ENCODE data around the gene LRMDA.
"Not testable (repeated sequence)": the region's sequence is repeated elsewhere in the genome, so short reads cannot be mapped to it uniquely, and the experiment has no call there.

The LRMDA gene

DNA sequence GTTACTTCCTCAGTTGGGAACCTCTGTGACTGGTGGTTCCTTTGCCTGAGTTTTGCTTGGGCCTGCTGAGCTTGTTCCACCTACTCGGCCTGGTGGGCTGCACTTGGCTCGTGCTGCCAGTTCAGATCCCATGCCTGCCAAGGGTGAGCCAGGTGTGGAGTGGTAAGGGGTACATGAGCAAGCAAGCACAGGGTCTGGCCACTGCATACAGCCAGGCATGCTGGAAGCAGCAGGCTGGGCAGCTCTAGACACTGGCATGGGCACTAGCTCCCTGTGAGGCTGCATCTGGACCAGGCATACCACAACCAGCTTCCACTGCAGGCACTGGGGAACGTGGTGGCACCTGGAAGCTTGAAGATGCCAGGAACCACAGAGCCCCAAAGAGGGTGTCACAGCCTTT is 624.0 kb downstream of the LRMDA start:
- no peak for DNase-seq
- intact Hi-C loops (cut with DNase I) = no loop called here

DNA sequence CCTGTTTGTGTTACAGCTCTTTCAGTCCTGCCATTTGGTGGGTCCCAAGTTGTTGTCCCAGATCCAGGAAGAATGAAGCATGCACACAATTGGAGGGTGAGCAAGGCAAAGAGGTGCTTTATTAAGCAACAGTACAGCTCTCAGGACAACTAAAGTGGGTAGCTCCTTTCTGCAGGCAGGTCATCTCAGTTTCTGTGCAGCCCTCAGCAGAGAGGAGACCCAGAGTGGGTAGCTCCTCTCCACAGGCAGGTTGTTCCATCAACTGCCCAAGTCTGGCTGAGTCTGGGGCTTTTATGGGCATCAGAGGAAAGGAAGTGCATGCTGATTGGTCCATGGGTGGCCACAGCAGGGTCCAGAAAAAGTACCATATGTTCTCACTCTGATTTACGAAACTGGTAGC is 624.5 kb downstream of the LRMDA start:
- intact Hi-C loops (cut with DNase I) = no loop called here
- no peak for DNase-seq

DNA sequence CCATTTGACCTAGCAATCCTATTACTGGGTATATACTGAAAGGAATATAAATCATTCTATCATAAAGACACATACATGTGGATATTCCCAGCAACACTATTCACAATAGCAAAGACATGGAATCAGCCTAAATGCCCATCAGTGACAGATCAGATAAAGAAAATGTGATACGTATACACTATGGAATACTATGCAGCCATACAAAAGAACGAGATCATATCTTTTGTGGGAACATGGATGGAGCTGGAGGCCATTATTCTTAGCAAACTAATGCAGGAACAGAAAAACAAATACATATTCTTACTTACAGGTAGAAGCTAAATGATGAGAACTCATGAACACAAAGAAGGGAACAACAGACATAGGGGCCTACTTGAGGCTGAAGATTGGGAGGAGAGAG is 629.6 kb downstream of the LRMDA start:
- DNase-seq; intact Hi-C loops (cut with DNase I): not testable (repeated sequence)

DNA sequence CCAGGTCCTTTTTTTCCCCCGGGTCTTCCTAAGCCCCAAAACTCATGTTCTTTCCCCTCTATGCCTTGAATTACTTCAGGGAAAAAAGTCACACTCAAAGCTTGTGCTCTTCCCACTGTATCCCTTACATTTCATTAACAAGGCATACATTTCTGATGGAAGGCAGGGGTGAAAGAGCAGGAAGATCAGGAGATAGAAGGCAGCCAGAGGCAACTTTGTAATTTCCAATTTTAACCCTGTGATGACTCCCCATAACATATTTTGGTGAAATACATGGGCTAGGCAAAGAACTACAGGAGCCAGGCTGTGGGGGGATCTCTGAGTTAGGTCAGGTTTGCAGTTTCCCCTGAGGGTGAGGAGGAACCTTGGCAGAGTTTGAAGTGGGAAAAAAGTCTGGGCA is 635.0 kb downstream of the LRMDA start:
- no peak for DNase-seq
- intact Hi-C loops (cut with DNase I) = no loop called here

DNA sequence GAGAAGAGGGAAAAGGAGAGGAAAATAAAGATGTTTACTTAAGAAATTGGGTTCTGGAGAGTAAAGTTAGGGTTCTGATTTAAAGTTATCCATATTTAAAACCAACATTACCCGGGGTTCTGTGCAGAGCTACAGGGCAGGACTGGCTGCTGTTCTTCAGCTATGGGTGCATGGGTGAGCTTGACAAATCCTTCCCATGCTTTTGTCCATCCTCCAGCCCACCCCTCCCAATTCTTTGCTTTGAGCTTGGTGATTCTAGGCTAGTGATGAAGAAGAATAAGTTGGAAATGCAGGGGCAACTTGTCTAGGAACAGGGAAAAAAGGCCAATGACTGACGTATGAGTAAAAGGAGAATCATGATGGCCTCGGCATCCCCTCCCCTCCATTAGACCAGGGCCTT is 636.0 kb downstream of the LRMDA start:
- DNase-seq = no peak
- intact Hi-C loops (cut with DNase I) = no loop called here

DNA sequence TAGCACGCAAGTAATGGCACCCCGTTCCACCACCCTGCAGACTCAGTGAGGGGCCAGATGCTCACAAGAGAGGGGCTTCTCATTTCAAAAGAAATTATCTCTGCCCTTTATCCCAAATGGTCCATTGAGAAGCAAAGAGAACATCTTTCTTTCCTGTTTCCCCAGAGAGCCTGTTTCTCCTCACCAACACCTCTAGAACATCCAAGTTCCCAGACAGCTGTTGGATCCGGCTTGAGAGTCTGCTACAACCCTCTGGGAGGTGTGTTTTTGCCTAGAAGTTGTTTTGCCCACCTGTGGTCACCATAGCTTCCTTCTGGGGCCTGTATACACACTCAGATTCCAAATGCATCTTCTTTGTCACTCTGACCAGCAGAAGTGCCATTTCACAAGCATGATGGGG is 637.4 kb downstream of the LRMDA start:
- no peak for DNase-seq
- intact Hi-C loops (cut with DNase I) = no loop called here

DNA sequence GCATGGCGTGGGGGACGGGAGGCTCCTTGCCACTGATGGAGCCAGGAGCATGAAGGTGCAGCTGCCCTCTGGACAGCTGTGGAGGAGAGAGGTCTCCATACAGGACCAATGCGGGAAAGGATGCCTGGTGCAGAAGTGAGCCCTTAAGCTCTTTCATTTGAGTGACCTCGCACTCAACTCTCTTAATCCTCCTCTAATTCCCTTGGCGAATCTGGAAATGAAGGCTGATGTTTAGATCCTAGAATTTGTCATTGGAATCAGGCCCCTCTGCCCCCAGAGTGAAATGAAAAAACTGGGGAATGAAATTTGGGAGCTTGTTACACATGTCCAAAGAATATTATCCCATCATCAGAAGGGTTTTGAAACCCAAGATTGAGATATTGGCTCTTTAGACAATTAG is 639.5 kb downstream of the LRMDA start:
- intact Hi-C loops (cut with DNase I) = no loop called here
- no peak for DNase-seq

DNA sequence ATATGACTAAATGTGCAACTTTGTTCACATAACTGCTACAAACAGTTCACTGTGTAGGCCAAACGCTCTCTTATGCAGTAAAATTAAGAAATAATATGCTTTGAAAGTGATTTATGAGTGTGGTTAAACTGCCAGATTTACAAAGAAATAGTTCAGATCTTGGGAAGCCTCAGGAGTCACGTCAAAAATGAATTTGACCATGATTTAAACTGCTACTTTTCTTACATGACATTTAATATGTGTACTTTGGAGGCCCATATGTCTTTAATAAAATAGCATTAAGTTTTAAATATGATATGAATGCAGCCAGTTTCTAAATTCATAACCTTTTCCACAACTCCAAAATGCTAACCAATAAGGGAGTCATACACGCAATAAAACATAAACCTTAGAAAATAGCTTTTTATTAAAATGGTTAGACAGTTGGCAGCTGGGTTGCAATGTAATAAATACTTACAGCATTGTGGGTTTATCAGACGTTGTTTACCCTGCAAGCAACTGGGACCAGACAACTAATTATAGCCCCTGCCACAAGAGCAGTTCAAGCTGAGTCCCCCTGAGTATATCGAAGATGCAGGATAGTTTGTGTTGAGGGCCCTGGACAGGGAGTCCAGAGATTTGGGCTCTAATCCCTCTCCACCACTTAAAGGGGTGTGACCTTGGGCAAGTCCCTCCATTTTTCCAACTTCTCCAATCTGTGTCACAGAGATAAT is 640.4 kb downstream of the LRMDA start:
- intact Hi-C loops (cut with DNase I) = no loop called here
- DNase-seq = no peak

DNA sequence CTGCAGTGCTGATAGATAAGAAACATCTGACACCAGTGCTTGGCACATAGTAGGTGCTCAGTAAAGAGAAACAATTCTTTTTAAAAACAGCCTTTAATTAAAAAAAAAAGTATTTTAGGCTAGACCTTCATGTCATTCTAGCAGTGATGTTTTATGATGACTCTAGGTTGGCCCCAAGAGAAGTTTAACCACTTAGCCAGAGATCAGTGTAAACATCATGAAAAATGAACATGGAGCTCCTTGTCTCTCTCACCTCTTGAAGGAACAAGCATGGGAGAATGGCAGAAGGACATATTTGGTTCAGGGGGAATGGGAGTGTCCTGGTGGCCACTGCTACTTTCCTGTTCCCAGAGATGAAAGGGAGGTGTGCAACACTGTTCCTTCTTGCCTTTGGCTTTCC is 641.0 kb downstream of the LRMDA start:
- DNase-seq = no peak
- intact Hi-C loops (cut with DNase I) = no loop called here

DNA sequence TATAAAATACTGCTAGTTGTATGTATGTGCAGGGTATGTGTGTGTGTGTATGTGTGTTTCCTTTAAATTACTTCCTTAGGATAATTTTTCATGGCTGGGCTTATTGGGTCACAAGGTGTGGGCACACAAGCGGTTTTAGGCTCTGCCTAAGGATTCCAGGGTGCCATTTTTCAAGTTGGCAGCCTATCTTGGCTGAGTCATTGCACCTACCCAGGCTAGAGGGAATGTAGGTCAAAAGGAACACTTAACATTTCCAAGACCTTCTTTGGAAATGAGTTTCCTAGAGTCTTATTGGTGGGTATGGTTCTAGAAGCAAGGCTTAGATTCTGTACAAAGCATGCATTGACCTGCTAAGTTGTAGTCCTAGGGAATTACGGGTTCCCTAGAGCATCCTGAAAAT is 642.1 kb downstream of the LRMDA start:
- no peak for DNase-seq
- intact Hi-C loops (cut with DNase I) = no loop called here

DNA sequence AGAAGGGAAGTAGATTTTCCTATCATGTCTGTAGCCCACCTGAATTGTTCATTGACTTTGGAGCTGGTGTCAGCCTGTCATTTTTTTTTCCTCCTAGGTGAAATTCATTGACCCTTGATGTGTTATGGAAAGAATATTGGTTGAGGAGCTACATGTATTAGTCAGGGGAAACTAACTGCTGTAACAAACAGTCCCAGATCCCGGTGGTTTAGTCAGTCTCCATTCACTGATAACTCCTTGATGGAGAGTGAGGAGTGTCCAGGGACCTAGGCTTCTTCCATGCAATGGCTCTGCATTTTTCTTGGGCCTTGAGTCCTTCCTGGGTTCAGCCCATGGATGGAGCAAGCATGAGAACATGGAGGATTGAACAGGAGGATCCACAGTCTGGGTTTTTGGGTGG is 643.2 kb downstream of the LRMDA start:
- no peak for DNase-seq
- intact Hi-C loops (cut with DNase I) = no loop called here

DNA sequence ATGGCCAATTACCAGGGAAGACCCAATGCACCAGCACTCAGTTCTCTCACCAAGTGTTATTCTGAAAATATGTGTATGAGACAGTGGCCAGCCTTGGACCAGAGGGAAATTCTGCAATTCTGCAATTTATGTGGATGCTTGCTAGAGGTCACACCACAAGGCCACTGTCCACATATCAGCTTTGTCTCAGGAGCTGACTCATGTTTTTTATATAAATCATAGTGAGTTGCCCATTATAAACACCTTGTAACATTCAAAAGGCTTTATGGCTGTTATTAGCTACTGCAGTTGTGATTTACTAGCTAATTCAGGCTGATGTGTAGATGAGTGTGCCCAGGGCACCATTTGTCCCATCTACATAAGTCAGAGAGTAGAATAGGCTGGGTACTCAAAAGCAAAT is 649.0 kb downstream of the LRMDA start:
- intact Hi-C loops (cut with DNase I) = no loop called here
- DNase-seq = no peak

DNA sequence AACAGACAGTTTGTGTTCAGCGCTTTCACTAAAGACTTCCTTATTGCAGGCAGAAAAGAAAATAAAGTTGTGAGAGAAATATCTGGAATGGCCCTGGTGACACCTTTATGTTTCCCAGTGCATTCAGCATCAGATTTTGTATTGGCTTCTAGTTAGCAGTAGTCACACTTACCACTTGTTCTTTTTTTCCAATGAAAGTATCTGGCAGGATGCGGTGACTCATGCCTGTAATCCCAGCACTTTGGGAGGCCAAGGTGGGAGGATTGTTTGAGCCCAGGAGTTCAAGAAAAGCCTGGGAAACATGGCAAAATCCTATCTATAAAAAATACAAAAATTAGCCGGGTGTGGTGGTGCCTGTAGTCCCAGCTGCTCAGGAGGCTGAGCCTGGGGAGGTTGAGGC is 649.6 kb downstream of the LRMDA start:
- DNase-seq = no peak
- intact Hi-C loops (cut with DNase I) = no loop called here

DNA sequence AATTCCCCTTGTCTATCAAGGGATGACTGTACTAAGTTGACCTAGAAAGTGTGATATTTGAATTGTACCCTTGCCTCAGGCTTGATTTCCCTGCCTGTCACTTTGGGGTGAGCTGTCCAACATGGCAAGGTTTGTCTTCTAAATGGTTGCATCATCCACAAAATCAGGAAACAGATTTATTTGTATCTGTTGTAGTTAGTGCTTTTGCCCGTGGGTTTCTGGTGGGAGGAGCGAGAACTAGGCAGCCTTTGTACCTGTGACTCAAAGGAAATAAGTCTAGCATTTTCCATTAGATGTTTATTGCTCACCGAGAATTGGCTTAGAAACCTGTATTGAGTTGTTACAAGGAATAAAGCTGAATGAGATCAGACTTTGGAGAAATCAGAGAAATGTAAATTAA is 650.8 kb downstream of the LRMDA start:
- intact Hi-C loops (cut with DNase I) = no loop called here
- DNase-seq = no peak

DNA sequence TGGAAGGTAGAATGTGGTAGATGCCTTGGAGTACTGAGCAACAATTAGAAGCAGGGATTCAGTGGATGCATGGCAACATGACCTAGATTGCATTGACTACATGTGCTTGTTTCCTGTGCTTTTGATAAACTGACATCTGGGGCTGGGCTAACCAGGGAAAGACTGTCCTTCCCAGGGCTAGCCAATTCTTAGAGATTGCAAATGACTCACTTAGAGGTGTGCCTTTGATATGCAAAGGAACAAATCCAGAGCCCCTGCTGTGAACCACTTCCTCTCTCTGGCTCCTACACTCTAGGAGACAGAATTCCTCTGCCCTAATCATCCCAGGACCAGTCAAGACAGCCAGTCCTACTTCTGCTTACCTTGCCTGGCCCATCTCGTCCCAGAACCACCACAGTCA is 651.5 kb downstream of the LRMDA start:
- intact Hi-C loops (cut with DNase I) = no loop called here
- DNase-seq = no peak

DNA sequence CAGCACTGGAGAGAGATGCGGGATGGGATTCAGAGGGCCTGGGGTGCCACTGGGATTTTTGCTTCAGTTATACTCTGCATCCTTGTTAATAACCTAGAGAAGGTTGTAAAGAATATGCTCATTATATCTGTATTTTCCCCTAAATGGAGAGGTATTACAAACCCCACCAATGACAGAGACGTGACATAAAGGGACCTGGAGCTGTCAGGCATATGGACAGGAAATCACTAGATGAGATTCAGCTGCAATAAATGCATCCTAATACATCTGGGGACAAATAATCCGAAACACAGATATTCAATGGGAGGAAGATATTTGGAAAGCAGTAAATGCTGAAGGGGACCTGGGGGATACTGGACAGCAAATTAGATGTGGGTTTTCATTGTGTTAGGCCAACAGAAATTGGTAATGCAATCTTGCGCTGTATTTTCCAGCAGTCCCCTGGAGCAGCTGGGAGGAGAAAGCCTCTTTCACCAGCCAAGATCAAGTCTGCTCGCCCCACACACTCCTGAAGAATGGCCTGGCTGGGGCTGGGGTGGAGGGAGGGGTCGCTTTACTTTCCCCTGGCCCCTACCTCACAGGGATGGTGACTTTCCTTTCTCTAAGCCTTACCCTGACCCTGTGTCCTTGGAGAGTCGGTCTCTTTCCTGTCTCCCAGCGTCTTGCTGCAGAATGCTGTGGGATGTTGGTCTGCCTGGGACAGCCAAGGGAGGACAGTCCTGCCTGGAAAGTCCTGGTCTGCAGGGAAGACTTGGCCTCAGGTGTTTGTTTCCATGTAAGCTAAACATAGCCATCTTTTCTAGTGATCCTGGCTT is 653.8 kb downstream of the LRMDA start:
- intact Hi-C loops (cut with DNase I) = no loop called here
- DNase-seq = no peak

DNA sequence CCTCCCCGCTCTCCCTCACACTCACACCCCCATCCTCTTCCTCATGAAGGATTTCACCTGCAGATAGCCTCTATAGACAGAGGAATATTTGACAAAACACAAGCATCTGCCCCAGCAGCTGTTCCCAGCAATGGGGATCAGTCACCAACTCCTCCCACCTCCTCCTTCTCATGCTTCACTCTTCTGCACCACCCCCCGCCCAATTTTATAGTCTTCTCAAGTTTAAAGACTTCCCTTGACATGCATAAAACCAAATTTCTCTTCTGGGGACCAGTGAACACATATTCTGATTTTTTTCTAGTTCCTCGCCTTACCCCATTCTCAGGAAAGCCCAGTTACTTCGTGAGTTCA is 654.4 kb downstream of the LRMDA start:
- intact Hi-C loops (cut with DNase I) = no loop called here
- DNase-seq = no peak

DNA sequence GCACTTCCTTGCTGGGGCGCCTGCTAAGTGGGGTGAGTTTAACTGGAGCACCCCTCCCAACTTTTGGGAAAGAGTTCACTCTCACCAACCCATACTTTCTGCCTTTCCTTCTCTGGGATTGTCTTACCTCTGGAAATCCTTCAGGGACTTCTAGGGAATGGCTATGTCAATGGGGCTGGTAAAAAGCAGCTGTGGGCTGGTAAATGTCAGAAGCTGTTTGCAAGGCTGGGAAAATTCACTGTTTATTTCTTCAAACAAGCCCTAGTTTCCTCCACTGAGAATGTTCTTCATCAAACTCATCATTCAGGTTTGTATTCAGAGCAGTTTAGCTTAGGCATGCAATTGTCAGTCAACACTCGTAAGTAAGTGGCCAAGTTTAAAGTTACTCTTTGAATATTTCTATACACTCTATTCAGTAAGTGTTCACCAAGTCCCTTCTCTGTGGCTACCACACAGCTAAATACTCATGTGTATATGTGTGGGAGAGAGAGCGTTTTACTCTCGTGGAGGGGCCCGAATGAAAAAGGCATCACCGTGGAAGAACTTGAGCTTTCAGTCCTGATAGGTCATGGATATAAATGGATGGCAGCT is 654.8 kb downstream of the LRMDA start:
- DNase-seq = no peak
- intact Hi-C loops (cut with DNase I) = no loop called here

DNA sequence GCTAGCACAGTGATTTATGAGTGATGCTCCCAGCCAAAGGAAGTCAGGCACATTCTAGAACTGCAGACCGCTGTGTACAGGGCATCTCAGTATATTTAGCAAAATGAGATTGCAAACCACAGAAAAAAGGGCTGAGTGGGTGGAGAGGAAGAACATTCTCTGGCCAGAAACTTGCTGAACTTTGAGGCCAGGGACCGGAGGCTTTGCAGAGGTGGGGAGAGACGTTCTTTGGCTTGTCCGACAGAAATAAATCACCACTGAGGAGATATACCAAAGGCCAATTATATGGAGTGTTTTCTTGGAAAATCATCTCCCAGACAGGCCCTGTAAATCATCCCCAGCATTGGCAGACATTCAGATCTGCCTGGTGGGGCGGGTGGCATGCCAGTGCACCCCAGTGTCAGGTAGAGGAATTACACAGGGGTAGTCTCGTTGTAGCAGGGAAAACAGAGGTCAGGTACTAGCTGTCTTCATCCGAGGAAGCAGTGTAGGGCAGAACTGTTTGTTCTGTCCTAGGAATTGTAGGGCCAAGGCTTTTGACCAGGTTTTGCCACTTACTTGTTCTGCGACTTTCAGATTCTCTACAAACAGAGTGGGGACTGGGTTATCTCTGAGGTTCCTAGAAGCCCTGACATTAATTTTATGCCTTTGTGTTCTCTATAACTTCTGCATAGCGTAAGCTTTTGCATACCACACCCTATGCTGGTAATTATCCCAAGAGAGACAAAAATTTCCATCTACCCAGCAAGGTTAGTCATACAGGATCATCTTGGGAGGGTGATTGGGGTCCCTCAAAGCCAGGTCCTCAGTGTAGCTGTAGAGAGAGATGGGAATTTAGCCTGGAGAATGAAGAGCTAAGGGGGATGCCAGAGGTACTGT is 655.6 kb downstream of the LRMDA start:
- DNase-seq = no peak
- intact Hi-C loops (cut with DNase I) = no loop called here

DNA sequence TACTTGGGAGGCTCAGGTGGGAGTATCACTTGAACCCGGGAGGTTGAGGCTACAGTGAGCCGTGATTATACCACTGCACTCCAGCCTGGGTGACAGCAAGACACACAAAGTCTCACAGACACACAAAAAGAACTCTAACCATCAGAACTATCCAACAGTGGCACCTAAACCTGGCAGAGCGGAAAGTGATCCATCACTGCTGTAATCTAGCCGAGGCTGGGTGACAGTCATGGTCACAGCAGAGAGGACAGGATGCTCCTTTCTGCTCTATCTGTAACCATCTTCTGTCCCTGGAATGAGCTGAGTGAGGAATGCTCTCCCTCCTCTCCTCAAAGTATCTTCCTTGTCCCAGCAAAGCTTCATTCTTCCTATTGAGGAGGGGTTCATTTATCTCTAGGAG is 656.6 kb downstream of the LRMDA start:
- intact Hi-C loops (cut with DNase I) = no loop called here
- DNase-seq = no peak
